Common myeloid progenitor, CD34-positive (primary cell): ENCODE results near the gene BICDL2.
A peak's percentile ranks its signal among the peaks of the same experiment; 100 is the strongest.

Source experiments
- CTCF ChIA-PET: fragments of 350-600 bp; sonication (Branson Sonifier 250); formaldehyde crosslinking; loops from one replicate; lab custom pipeline; 2021; ENCODE audit warnings: antibody characterized with exemption; lab: Charles Lee
- POLR2A ChIA-PET: fragments of 350-600 bp; sonication (Branson Sonifier 250); formaldehyde crosslinking; loops from one replicate; lab custom pipeline; 2021; ENCODE audit warnings: antibody characterized with exemption; lab: Charles Lee
- DNase-seq, 3 donors: peaks; one replicate each; pipeline versions ENCODE4 v3.0.0 to v3.0.0-alpha.2; 2013
- H3K27ac ChIP-seq, 2 experiments: 1 replicate in 1 of 2; 2 replicates in 1 of 2; pipeline ENCODE4 v1.7.0; 2013; ENCODE audit warnings: inconsistent platforms in 2 of 2, low read length in 2 of 2, mild to moderate bottlenecking in 2 of 2, low read depth in 1 of 2, moderate library complexity in 1 of 2; ENCODE audit not compliant: severe bottlenecking in 2 of 2, insufficient read depth in 1 of 2, poor library complexity in 1 of 2
- H3K27me3 ChIP-seq, 5 experiments: replicated peaks in 2 of 5; 1 replicate in 3 of 5; 2 replicates in 2 of 5; pipeline versions ENCODE4 v1.6.1 to v1.7.0; 2013; ENCODE audit warnings: low read length in 4 of 5, mild to moderate bottlenecking in 2 of 5, moderate library complexity in 2 of 5, inconsistent platforms in 1 of 5; ENCODE audit not compliant: insufficient read depth in 5 of 5, control insufficient read depth in 4 of 5
- H3K36me3 ChIP-seq, 4 experiments: 1 replicate in 2 of 4; 2 replicates in 2 of 4; pipeline versions ENCODE4 v1.6.1 to v1.7.0; 2013; ENCODE audit warnings: low read length in 3 of 4, control low read depth in 1 of 4, mild to moderate bottlenecking in 1 of 4; ENCODE audit not compliant: control insufficient read depth in 4 of 4, insufficient read depth in 4 of 4
- H3K4me1 ChIP-seq, 4 experiments: 1 replicate in 3 of 4; 2 replicates in 1 of 4; pipeline versions ENCODE4 v1.6.1 to v1.7.1; 2013; ENCODE audit warnings: low read length in 3 of 4, mild to moderate bottlenecking in 3 of 4, control low read depth in 1 of 4, inconsistent platforms in 1 of 4, moderate library complexity in 1 of 4; ENCODE audit not compliant: control insufficient read depth in 4 of 4, insufficient read depth in 4 of 4; ENCODE audit errors: control extremely low read depth in 1 of 4
- H3K4me3 ChIP-seq, 7 experiments: 1 replicate in 4 of 7; 2 replicates in 3 of 7; pipeline versions ENCODE4 v1.5.1 to v1.7.0; 2013; ENCODE audit warnings: mild to moderate bottlenecking in 7 of 7, low read length in 6 of 7, moderate library complexity in 6 of 7, inconsistent platforms in 2 of 7, low read depth in 2 of 7, control low read depth in 1 of 7; ENCODE audit not compliant: insufficient read depth in 4 of 7, control insufficient read depth in 1 of 7; ENCODE audit errors: extremely low read depth in 1 of 7
- H3K9me3 ChIP-seq, 5 experiments: 1 replicate in 4 of 5; 2 replicates in 1 of 5; pipeline versions ENCODE4 v1.6.1 to v1.7.1; 2013; ENCODE audit warnings: low read length in 4 of 5, mild to moderate bottlenecking in 2 of 5, inconsistent platforms in 1 of 5, low read depth in 1 of 5, moderate library complexity in 1 of 5; ENCODE audit not compliant: control insufficient read depth in 4 of 5, insufficient read depth in 2 of 5; ENCODE audit errors: control extremely low read depth in 1 of 5
- WGBS: methylation state at CpG from one replicate; pipeline ENCODE4 v1.1.5; 2013; ENCODE audit not compliant: insufficient coverage; 5-methylcytosine and 5-hydroxymethylcytosine counted together

Gene BICDL2

DNA sequence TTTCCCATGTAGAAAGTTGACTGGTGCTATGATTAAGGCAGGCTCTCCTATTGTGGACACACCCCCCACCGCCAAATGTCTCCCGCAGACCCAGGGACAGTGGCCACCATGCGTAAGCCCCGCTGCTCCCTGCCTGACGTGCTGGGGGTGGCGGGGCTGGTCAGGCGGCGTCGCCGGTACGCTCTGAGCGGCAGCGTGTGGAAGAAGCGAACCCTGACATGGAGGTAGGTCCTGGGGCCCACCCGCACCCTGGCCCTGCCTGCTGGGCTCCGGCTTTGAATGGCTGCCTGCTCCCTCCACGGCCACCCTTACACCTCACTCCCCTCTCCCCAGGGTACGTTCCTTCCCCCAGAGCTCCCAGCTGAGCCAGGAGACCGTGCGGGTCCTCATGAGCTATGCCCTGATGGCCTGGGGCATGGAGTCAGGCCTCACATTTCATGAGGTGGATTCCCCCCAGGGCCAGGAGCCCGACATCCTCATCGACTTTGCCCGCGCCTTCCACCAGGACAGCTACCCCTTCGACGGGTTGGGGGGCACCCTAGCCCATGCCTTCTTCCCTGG is 13.3 kb upstream of the BICDL2 start:
- Histone ChIP-seq H3K4me3 (no peak overlapping the region), H3K4me1 (peaks cover 2 to 58% (median 36%) of the 10 kb centered on the region in 4 experiments), H3K9me3 (no peaks in the 10 kb centered on the region), H3K27ac (no peak overlapping the region), H3K27me3 (peaks cover 0 to 68% (median 20%) of the 10 kb centered on the region in 5 experiments), H3K36me3 (peaks cover 0 to 3% (median 0%) of the 10 kb centered on the region in 4 experiments)
- 95% methylated on average over 19 of the region's 26 CpGs for WGBS
- CTCF ChIA-PET, result interaction anchor here (0.6 to 6.6 kb wide), 6 partner anchors 13 to 52 kb away, joined by 3 to 98 read pairs (median 5); no protein-coding TSS in a partner anchor
- DNase-seq, result no peak
- POLR2A ChIA-PET, result interaction anchor here (0.7 to 0.9 kb wide), 3 partner anchors 15 to 38 kb away, joined by 3 read pairs; no protein-coding TSS in a partner anchor

DNA sequence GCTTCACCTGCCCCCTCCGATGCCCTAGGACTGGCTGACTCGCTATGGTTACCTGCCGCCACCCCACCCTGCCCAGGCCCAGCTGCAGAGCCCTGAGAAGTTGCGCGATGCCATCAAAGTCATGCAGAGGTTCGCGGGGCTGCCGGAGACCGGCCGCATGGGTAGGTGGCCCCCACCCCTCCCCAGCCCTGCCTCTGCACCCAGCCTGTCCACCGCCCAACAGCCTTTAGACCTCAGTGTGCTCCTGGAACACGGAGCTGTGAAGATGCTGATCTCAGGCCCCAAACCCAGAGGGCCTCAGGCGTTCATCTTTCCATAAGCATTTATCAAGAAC is 10.6 kb upstream of the BICDL2 start:
- H3K36me3 ChIP-seq, result no peaks in the 10 kb centered on the region
- peaks cover 0 to 43% (median 28%) of the 10 kb centered on the region in 4 experiments for H3K4me1 ChIP-seq
- H3K27ac ChIP-seq, result no peak overlapping the region
- ChIA-PET POLR2A (interaction anchor here (1.3 kb wide), 1 partner anchor 8 kb away, joined by 4 read pairs; no protein-coding TSS in a partner anchor), CTCF (interaction anchor here (0.6 to 6.6 kb wide), 8 partner anchors 9 to 82 kb away, joined by 3 to 98 read pairs (median 5); no protein-coding TSS in a partner anchor)
- WGBS, result 22% methylated on average over 13 of the region's 13 CpGs
- DNase-seq, result no peak
- H3K27me3 ChIP-seq, result peaks cover 7 to 93% (median 31%) of the 10 kb centered on the region in 5 experiments
- no peak overlapping the region for H3K4me3 ChIP-seq
- H3K9me3 ChIP-seq, result no peaks in the 10 kb centered on the region

- DNase-seq, result no peak
- peak overlapping the region in 3 of 7 experiments; percentile 56 to 63 (median 59) for H3K4me3 ChIP-seq
- no peak overlapping the region for H3K27ac ChIP-seq
- 4% methylated on average over 33 of the region's 54 CpGs for WGBS
- CTCF ChIA-PET, result interaction anchor here (0.6 to 6.6 kb wide), 5 partner anchors 8 to 83 kb away, joined by 3 to 98 read pairs (median 6); no protein-coding TSS in a partner anchor
- H3K36me3 ChIP-seq, result no peaks in the 10 kb centered on the region
- H3K4me1 ChIP-seq, result peaks cover 0 to 42% (median 28%) of the 10 kb centered on the region in 4 experiments
- POLR2A ChIA-PET, result no interaction called here
- H3K9me3 ChIP-seq, result no peaks in the 10 kb centered on the region
- peaks cover 7 to 97% (median 31%) of the 10 kb centered on the region in 5 experiments for H3K27me3 ChIP-seq
Measured at GRCh38 chr16:3046641-3047386, 10.1 kb upstream of the BICDL2 start.

DNA sequence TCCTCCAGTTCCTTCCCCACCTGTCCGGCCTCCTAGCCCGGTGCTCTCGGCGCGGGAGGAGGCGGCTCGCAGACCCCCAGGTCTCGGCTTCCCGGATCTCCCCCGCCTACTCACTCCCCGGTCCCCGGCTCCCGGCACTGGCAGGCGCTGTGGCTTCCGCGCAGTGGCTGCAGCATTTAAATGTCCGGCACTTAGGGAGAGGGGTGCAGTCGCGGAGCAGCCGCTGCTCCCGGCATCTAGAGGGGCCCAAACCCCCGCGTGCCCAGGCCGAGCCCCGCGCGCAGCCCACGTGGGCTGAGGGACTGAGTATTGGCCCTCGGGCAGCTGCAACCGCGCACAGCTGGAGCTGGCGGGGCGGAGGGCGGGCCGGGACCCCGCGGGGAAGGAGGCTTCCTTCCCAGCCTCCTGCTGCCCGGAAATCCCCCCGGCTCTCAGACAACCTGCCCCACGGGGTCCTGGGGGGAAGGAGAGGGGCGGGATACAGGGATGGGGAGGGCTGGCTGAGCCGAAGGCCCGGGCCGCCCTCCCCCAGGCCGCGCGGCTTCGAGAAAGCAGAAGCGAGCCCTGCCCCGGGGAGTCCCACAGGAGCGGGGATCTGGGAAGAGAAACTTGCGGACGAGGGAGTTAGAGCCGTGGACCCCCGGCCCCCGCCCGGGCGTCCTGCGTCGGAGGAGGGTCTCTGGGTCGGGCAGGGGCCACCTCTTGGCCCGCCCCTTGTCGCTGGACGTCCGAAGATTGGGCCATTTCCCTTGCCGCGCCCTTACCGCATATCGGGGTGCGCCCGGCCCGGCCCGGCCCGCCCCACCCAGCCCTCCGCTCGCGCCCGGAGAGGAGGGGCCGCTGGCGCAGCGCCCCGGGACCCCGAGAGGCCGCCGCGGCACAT is 9.3 kb upstream of the BICDL2 start, which contains the start of gene MMP25:
Gene MMP25, plus strand, starts transcription at position 804 of the 883 bp plus-strand sequence. CDS start 357 bp downstream, outside the sequence.
- H3K36me3 ChIP-seq, result no peaks in the 10 kb centered on the region
- peak within 1 kb of the TSS in 6 of 7 experiments; percentile 17 to 63 (median 56) for H3K4me3 ChIP-seq
- CTCF ChIA-PET, result interaction anchor here (10.0 kb wide), 1 partner anchor 16 kb away, joined by 141 read pairs; no protein-coding TSS in a partner anchor
- POLR2A ChIA-PET, result no interaction called here
- H3K27ac ChIP-seq, result no peak within 1 kb of the TSS
- DNase-seq, result peak in 1 of 3 donors; percentile 48
- peaks cover 0 to 34% (median 23%) of the 10 kb centered on the region in 4 experiments for H3K4me1 ChIP-seq
- no peaks in the 10 kb centered on the region for H3K9me3 ChIP-seq
- under 1% methylated on average over 66 of the region's 86 CpGs for WGBS
- H3K27me3 ChIP-seq, result peaks cover 7 to 96% (median 32%) of the 10 kb centered on the region in 5 experiments

- CTCF ChIA-PET, result interaction anchor here (10.0 kb wide), 1 partner anchor 14 kb away, joined by 141 read pairs; no protein-coding TSS in a partner anchor
- no peak overlapping the region for H3K27ac ChIP-seq
- 96% methylated on average over 5 of the region's 6 CpGs for WGBS
- H3K4me3 ChIP-seq, result no peak overlapping the region
- H3K36me3 ChIP-seq, result no peaks in the 10 kb centered on the region
- peaks cover 0 to 29% (median 21%) of the 10 kb centered on the region in 4 experiments for H3K4me1 ChIP-seq
- POLR2A ChIA-PET, result no interaction called here
- no peak for DNase-seq
- H3K27me3 ChIP-seq, result peaks cover 8 to 95% (median 32%) of the 10 kb centered on the region in 5 experiments
- H3K9me3 ChIP-seq, result no peaks in the 10 kb centered on the region
Measured at GRCh38 chr16:3044708-3045107, 8.0 kb upstream of the BICDL2 start.

GRCh38 chr16:3042376-3042775 is 5.6 kb upstream of the BICDL2 start:
- WGBS, result 83% methylated on average over 1 of the region's 3 CpGs
- no peaks in the 10 kb centered on the region for H3K36me3 ChIP-seq
- DNase-seq, result no peak
- H3K27me3 ChIP-seq, result peaks cover 11 to 95% (median 39%) of the 10 kb centered on the region in 5 experiments
- H3K9me3 ChIP-seq, result no peaks in the 10 kb centered on the region
- ChIA-PET CTCF (interaction anchor here (0.8 to 10.0 kb wide), 3 partner anchors 9 to 39 kb away, joined by 3 to 141 read pairs (median 4); no protein-coding TSS in a partner anchor), POLR2A (no interaction called here)
- H3K4me1 ChIP-seq, result peaks cover 0 to 19% (median 18%) of the 10 kb centered on the region in 4 experiments
- no peak overlapping the region for H3K27ac ChIP-seq
- no peak overlapping the region for H3K4me3 ChIP-seq
